NCI-H2196 treated with DMSO at 0.1 percent for 48 hours (cell line): ENCODE data around the gene BRSK2.
"Not testable (repeated sequence)": the region's sequence is repeated elsewhere in the genome, so short reads cannot be mapped to it uniquely, and the experiment has no call there.

Experiments used
- DNase-seq: peaks from one replicate; lab custom pipeline; 2025; ENCODE audit not compliant: unreplicated experiment; lab: John Stamatoyannopoulos, UW

The BRSK2 gene

DNA sequence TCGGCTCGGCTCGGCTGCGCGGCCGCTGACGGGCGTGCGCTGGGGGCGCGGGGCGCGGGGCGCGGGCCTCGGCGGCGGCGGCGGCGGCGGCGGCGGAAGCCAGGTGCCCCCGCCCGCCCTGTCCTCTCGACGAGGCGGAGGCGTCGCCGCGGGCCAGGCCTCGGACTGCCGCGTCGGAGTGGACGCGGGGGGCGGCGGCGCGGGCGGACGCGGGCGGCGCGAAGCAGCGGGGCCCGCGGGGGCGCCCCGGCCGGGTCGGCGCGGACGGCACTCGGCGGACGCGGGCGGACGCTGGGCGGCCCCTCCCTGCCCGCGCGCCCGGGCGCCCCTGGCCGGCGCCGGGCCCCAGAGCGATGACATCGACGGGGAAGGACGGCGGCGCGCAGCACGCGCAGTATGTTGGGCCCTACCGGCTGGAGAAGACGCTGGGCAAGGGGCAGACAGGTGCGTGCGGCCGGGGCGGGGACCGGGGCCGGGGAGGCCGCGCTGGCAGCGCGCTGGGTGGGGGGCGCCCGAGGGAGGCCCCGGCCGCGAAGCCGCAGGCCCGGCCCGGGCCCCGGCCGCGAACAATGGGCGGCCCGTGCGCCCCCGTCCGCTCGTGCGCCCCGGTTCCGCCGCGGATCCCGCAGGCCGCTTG lies at the start of gene BRSK2:
TSS of gene BRSK2 (plus strand) at position 3 of the 637 bp plus-strand sequence. CDS start at position 354, 351 bp downstream.
- DNase-seq = no peak

- no peak for DNase-seq
These were observed 49.6 kb upstream of the BRSK2 start for GRCh38 chr11:1340111-1340510.

GRCh38 chr11:1341226-1341625 lies 48.5 kb upstream of the BRSK2 start:
- not testable (repeated sequence) for DNase-seq

GRCh38 chr11:1341928-1342524 lies 47.7 kb upstream of the BRSK2 start:
- DNase-seq = no peak

- DNase-seq = no peak
These were observed 46.8 kb upstream of the BRSK2 start for GRCh38 chr11:1342946-1343345.

GRCh38 chr11:1343391-1344055 lies 46.2 kb upstream of the BRSK2 start:
- no peak for DNase-seq

GRCh38 chr11:1344056-1344635 lies 45.6 kb upstream of the BRSK2 start:
- DNase-seq = no peak

- no peak for DNase-seq
These were observed 43.8 kb upstream of the BRSK2 start for GRCh38 chr11:1345737-1346513.

- DNase-seq = no peak
These were observed 42.9 kb upstream of the BRSK2 start for GRCh38 chr11:1346669-1347390.

- DNase-seq = not testable (repeated sequence)
These were observed 42.2 kb upstream of the BRSK2 start for GRCh38 chr11:1347411-1347999.

GRCh38 chr11:1348146-1348795 lies 41.5 kb upstream of the BRSK2 start:
- no peak for DNase-seq

DNA sequence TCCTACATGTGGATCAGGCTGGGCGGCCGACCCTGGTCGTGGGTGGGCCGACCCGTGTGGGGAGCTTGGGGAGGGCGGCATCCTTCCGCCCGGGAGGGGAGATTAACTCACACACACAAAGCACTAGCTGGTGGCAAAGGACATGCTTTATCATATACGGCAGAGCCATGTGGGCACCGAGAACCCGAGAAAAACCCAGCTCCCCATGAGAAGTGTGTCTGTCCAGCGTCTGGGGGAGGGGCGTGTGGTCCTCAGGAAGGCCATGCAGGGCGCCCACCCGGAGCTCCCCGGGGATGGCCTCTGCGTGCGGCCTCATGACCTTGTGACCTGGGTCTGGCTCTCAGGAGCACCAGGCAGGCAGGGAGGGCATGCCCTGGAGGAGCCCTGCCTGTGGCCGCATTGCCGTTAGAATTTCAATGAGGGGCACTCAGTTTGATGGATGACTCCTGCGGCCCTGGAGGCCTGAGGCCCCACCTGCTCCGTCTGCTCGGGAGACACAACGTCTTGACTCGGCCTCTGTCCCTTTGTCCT lies 40.9 kb upstream of the BRSK2 start:
- no peak for DNase-seq

- DNase-seq = no peak
These were observed 40.2 kb upstream of the BRSK2 start for GRCh38 chr11:1349327-1350041.

GRCh38 chr11:1350086-1350725 lies 39.5 kb upstream of the BRSK2 start:
- DNase-seq = no peak

DNA sequence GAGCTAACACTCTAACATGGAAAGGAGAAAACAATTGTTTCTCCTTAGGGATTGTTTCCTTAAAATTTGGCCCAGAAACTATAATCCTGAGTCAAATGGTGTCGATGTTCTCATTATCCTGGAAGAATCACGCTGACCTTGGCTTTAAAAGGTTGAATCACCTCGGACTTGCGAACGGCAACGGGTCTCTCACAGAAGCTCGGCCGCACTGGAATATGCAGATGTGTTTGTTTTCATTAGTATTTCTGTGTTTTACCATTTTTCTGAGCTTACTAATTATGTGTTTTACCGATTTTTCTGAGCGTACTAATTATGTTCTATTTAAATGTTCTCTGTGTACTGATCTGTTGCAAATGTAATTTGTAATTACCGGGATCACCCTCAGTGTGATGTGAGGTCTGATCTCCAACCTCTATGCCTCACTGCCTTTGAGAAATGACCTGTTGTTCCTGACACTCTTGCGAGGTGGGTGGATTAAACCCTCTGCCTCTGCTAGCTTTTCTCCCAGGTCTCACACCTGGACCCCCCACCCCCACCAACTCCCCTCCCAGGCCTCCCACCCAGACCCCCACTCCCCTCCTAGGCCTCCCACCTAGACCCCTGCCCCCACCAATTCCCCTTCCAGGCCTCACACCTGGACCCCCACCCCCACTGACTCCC lies 38.3 kb upstream of the BRSK2 start:
- no peak for DNase-seq

GRCh38 chr11:1352696-1353382 lies 36.9 kb upstream of the BRSK2 start:
- DNase-seq = no peak
